ENCODE results near the gene CGN.

The CGN gene

GRCh38 chr1:151510957-151511635 is at the start of gene CGN:
Gene CGN, plus strand, starts transcription at chr1:151511387. Its CDS starts 7,133 bp downstream, at chr1:151518520.
- no peak for TF ChIP-seq CTCF (IDR thresholded peaks at IDR 0.05)

GRCh38 chr1:151461694-151462093 is 49.5 kb upstream of the CGN start:
- no peak for TF ChIP-seq CTCF (IDR thresholded peaks at IDR 0.05)

GRCh38 chr1:151465026-151465425 is 46.2 kb upstream of the CGN start:
- no peak for TF ChIP-seq CTCF (IDR thresholded peaks at IDR 0.05)

- TF ChIP-seq CTCF (IDR thresholded peaks at IDR 0.05), result no peak
These were observed 38.1 kb upstream of the CGN start for GRCh38 chr1:151472856-151473731.

- TF ChIP-seq CTCF (IDR thresholded peaks at IDR 0.05), result no peak
These were observed 36.4 kb upstream of the CGN start for GRCh38 chr1:151474745-151475144.

- no peak for TF ChIP-seq CTCF (IDR thresholded peaks at IDR 0.05)
These were observed 36.0 kb upstream of the CGN start for GRCh38 chr1:151475175-151475574.

- TF ChIP-seq CTCF (IDR thresholded peaks at IDR 0.05), result no peak
These were observed 35.1 kb upstream of the CGN start for GRCh38 chr1:151476083-151476482.

Data from LNCAP (cell line).